Epithelial cell of proximal tubule (primary cell): ENCODE results near the gene NDST1. TPM values are rescaled to one million over a fixed set of nuclear protein-coding genes. Genes with fewer than 3 reads are reported as not detected.

Experiments
- DNase-seq: peaks from one replicate; pipeline ENCODE4 v3.0.0-alpha.2; 2011; ENCODE audit warnings: low read depth
- H3K4me3 ChIP-seq: 2 replicates; pipeline ENCODE4 v1.5.1; 2011; ENCODE audit warnings: low read depth, mild to moderate bottlenecking, low read length
- CTCF ChIP-seq: conservative IDR thresholded peaks from 2 replicates; pipeline ENCODE4 v1.5.1; 2012; ENCODE audit warnings: low read depth, mild to moderate bottlenecking, low read length
- total RNA-seq: library from RNA; depleted of rRNA; stranded (reverse); fragments of >200 nt; gene quantifications from 2 replicates; pipeline ENCODE4 v1.2.3, GENCODE V29; 2015

NDST1 gene
- total RNA-seq, 1 donor from 2014 or later, result 65.4 TPM

GRCh38 chr5:150553402-150553801 lies 45.5 kb downstream of the NDST1 start:
- no peak overlapping the region for H3K4me3 ChIP-seq
- TF ChIP-seq CTCF, result no peak
- no peak for DNase-seq

- DNase-seq, result no peak
- TF ChIP-seq CTCF, result no peak
- no peak overlapping the region for H3K4me3 ChIP-seq
Observed at GRCh38 chr5:150553911-150554310, 46.0 kb downstream of the NDST1 start.

GRCh38 chr5:150554857-150555256 lies 46.9 kb downstream of the NDST1 start:
- no peak for DNase-seq
- no peak for TF ChIP-seq CTCF
- no peak overlapping the region for H3K4me3 ChIP-seq

GRCh38 chr5:150556106-150556505 lies 48.2 kb downstream of the NDST1 start:
- TF ChIP-seq CTCF, result no peak
- H3K4me3 ChIP-seq, result no peak overlapping the region
- no peak for DNase-seq

GRCh38 chr5:150556859-150557508 lies 49.1 kb downstream of the NDST1 start:
- DNase-seq, result no peak
- H3K4me3 ChIP-seq, result no peak overlapping the region
- no peak for TF ChIP-seq CTCF

GRCh38 chr5:150557509-150557872 lies 49.6 kb downstream of the NDST1 start:
- TF ChIP-seq CTCF, result no peak
- no peak for DNase-seq
- H3K4me3 ChIP-seq, result no peak overlapping the region

GRCh38 chr5:150558088-150558621 lies 50.2 kb downstream of the NDST1 start:
- no peak overlapping the region for H3K4me3 ChIP-seq
- no peak for DNase-seq
- no peak for TF ChIP-seq CTCF
